ENCODE measurements around the gene TMEM183A.

The TMEM183A gene

GRCh38 chr1:203069030-203069747, 62.0 kb downstream of the TMEM183A start:
- DNase-seq (ENCODE audit: low read depth): peak; percentile 18

- DNase-seq (ENCODE audit: low read depth): no peak
Observed at GRCh38 chr1:203072002-203072602, 64.9 kb downstream of the TMEM183A start.

- no peak for DNase-seq (ENCODE audit: low read depth)
Observed at GRCh38 chr1:203072911-203073310, 65.7 kb downstream of the TMEM183A start.

- no peak for DNase-seq (ENCODE audit: low read depth)
Observed at GRCh38 chr1:203073469-203073868, 66.3 kb downstream of the TMEM183A start.

All from stromal cell of bone marrow (primary cell).